ENCODE results near the gene DHX35. TPM values are rescaled to one million over a fixed set of nuclear protein-coding genes. Genes with fewer than 3 reads are reported as not detected.

Gene DHX35
- total and polyA plus RNA-seq, 2 of the 4 experiments (the other 2 are of a cell fraction): 9.1 to 13.5 TPM

DNA sequence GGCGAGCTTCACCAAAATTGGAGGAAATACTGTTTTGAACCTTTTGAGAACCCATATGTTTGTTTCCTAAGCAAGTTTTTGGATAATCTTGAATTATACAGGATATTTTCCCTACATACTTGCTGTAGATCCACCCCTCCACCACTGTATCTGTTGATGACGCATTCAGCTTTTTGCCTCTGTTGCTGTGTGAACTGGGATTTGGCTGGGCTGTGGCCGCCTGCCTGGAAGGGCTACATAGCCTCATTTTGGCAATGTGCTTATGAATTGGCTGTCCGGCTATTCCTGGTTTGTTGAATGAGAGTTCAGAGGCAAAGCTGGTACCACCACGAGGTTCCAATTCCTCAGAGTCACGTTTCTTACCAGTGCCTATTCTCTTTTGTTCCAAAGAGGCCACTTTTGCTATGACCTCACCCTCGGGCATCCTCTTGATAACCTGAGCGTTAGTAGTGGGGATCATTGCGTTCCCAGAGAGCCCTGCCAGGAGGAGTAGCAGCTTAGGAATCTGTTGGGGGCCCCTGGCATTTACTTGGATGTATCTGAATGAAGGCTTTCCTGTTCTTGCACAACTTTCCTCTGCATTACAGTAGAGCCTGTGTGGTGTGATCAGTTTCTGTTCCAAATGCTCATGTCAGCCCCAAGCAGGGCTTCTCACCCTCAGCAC, 29.6 kb upstream of the DHX35 start:
- no peak overlapping the region for H2BK20ac ChIP-seq (ENCODE audit: low read depth, low read length)
- dilution Hi-C loops (cut with HindIII; ENCODE audit: low sequenced_read_pairs, unreplicated experiment): no loop called here
- H3K9ac ChIP-seq (ENCODE audit: low read depth, low read length): 0 out of 2 replicates have a peak overlapping the region, but pooled peaks have one; percentile 15
- H2AK5ac ChIP-seq (ENCODE audit: low read depth, low read length): no peak overlapping the region; the same call in 1 of the 2 replicates
- no peaks in the 10 kb centered on the region for H3K9me3 ChIP-seq (ENCODE audit: control insufficient read depth, insufficient read depth, low read length)
- TF ChIP-seq, protein P1, sequence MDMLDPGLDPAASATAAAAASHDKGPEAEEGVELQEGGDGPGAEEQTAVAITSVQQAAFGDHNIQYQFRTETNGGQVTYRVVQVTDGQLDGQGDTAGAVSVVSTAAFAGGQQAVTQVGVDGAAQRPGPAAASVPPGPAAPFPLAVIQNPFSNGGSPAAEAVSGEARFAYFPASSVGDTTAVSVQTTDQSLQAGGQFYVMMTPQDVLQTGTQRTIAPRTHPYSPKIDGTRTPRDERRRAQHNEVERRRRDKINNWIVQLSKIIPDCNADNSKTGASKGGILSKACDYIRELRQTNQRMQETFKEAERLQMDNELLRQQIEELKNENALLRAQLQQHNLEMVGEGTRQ (IDR thresholded peaks at IDR 0.05; ENCODE audit: low read depth, low read length): no peak
- peak; percentile 91 for TF ChIP-seq CEBPB (IDR thresholded peaks at IDR 0.05; ENCODE audit: low read depth, low read length)
- no peak for TF ChIP-seq SMC3 (IDR thresholded peaks at IDR 0.05; ENCODE audit: low read depth, low read length)
- TF ChIP-seq BHLHE40 (IDR thresholded peaks at IDR 0.05; ENCODE audit: low read depth, low read length): peak; percentile 41; the same call in 1 of the 2 replicates
- TF ChIP-seq CHD1 (IDR thresholded peaks at IDR 0.05; ENCODE audit: low read depth, low read length): no peak
- H3K18ac ChIP-seq (ENCODE audit: low read depth, low read length): peak overlapping the region; percentile 11; the same call in 1 of the 2 replicates
- no TSS peak for BruUV-seq (replicated peaks)
- no peak overlapping the region for H3K56ac ChIP-seq (ENCODE audit: extremely low read depth, insufficient read depth, low read length)
- H2AK9ac ChIP-seq (replicated peaks; ENCODE audit: low read depth, low read length, poor library complexity): no peak overlapping the region
- H3K27ac ChIP-seq (ENCODE audit: insufficient read depth, low read length): peak overlapping the region; percentile 58; the same call in 1 of the 2 replicates
- H4K20me1 ChIP-seq (ENCODE audit: insufficient read depth, low read length): peaks cover 11% of the 10 kb centered on the region; the same call in 1 of the 2 replicates
- no CpG with 5 or more reads among the region's 9 CpGs for WGBS, 2 experiments (ENCODE audit: extremely low coverage in 2 of 2, insufficient read length in 1 of 2)
- ChIA-PET CTCF (interaction anchor here (1.1 kb wide), 1 partner anchor 30 kb away, joined by 3 read pairs; the partner anchor contains the start of gene DHX35), POLR2A (ENCODE audit: unreplicated experiment) (interaction anchor here (0.8 kb wide), 1 partner anchor 8 kb away, joined by 3 read pairs; no protein-coding TSS in a partner anchor)
- H3K27me3 ChIP-seq (ENCODE audit: control insufficient read depth, insufficient read depth, low read length): no peaks in the 10 kb centered on the region
- peak overlapping the region; percentile 37; the same call in 1 of the 2 replicates for H2BK120ac ChIP-seq (ENCODE audit: low read depth, low read length)
- in situ Hi-C loops (cut with MboI; ENCODE audit: low sequenced_read_pairs): no loop called here
- peak overlapping the region; percentile 12; the same call in 1 of the 3 replicates for H2BK15ac ChIP-seq (ENCODE audit: low read depth, low read length)
- peaks cover 13% of the 10 kb centered on the region for H3K4me1 ChIP-seq (ENCODE audit: control insufficient read depth, insufficient read depth, low read length)
- H3K36me3 ChIP-seq (ENCODE audit: control insufficient read depth, insufficient read depth, low read length): no peaks in the 10 kb centered on the region
- intact Hi-C loops (cut with micrococcal nuclease): no loop called here
- H3K4me2 ChIP-seq (ENCODE audit: low read depth, low read length): peak overlapping the region; percentile 66
- peaks cover 20 to 60% of the 10 kb centered on the region in 2 experiments for H3K79me1 ChIP-seq (ENCODE audit: low read depth in 1 of 2, low read length in 2 of 2)
- peak overlapping the region in 1 of 2 experiments; percentile 78; a peak in 3 of 4 replicates for H4K8ac ChIP-seq (ENCODE audit: low read depth in 2 of 2, low read length in 2 of 2)
- DNase-seq (peak; percentile 70), ATAC-seq (ENCODE audit: low read depth) (peak; percentile 74)
- peak overlapping the region; percentile 34; the same call in 1 of the 2 replicates for H4K91ac ChIP-seq (ENCODE audit: insufficient read depth, low read depth, low read length)
- H3K9me1 ChIP-seq (ENCODE audit: insufficient read depth, low read length): peaks cover 24% of the 10 kb centered on the region
- peak overlapping the region; percentile 49; the same call in 1 of the 2 replicates for H3K4ac ChIP-seq (ENCODE audit: low read depth, low read length)
- peak overlapping the region; percentile 41; the same call in 1 of the 2 replicates for H3K23ac ChIP-seq (ENCODE audit: low read depth, low read length)
- H2BK5ac ChIP-seq (ENCODE audit: low read depth, low read length, poor library complexity, severe bottlenecking): peak overlapping the region; percentile 6
- no peak overlapping the region; the same call in 1 of the 2 replicates for H3K14ac ChIP-seq (replicated peaks; ENCODE audit: low read depth, low read length)
- H4K5ac ChIP-seq (ENCODE audit: low read depth, low read length): peak overlapping the region; percentile 35
- no peak overlapping the region for H3K4me3 ChIP-seq (ENCODE audit: insufficient read depth, low read depth, low read length)
- peak overlapping the region; percentile 75 for H2AFZ ChIP-seq (replicated peaks; ENCODE audit: low read length, poor library complexity)

All from IMR-90 (cell line).